ENCODE measurements around the gene DHRS7C.

The DHRS7C gene

DNA sequence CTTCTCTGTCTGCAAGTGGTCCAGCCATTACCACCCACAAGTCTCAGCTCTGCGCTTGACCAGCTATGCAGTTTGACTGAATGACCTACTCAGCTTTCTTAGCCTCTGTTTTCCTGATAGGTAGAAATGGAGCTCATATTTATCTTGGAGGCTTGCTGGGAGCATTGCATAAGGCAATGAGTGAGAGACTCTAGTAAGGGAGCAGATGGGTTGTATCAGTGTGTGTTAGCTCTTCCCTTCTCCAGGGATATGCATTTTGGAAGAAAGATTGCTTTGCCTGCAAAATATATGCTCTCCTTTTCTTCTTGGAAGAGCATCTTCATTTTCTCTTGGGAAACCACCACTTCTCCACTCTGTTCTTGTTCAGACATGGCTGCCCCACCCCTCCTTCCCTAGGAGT is 26.1 kb downstream of the DHRS7C start:
- no peak for TF ChIP-seq ZNF274 (IDR thresholded peaks at IDR 0.05; ENCODE audit: low read depth, low read length)
- H3K4me3 ChIP-seq (ENCODE audit: low read length) = no peak overlapping the region

- TF ChIP-seq ZNF274 (IDR thresholded peaks at IDR 0.05; ENCODE audit: low read depth, low read length) = no peak
- H3K4me3 ChIP-seq (ENCODE audit: low read length) = no peak overlapping the region
Measured at GRCh38 chr17:9763643-9764042, 27.7 kb downstream of the DHRS7C start.

DNA sequence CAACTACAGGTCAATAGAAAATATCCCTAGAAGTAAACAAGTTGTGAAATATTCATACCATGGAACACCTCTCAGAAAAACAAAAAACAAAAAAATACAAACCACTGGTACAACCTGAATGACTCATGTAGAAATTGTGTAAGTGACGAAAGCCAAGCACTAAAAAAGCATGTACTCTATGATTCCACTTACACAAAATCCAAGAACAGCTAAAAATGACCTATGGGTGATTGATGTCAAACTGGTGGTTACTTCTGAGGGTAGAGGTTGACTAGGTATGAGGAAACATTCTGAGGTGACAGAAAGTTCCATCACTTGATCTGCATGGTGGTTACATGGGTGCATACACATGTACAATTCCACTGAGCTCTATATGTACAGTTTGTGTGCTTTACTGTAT is 31.1 kb downstream of the DHRS7C start:
- TF ChIP-seq ZNF274 (IDR thresholded peaks at IDR 0.05; ENCODE audit: low read depth, low read length) = no peak
- no peak overlapping the region for H3K4me3 ChIP-seq (ENCODE audit: low read length)

DNA sequence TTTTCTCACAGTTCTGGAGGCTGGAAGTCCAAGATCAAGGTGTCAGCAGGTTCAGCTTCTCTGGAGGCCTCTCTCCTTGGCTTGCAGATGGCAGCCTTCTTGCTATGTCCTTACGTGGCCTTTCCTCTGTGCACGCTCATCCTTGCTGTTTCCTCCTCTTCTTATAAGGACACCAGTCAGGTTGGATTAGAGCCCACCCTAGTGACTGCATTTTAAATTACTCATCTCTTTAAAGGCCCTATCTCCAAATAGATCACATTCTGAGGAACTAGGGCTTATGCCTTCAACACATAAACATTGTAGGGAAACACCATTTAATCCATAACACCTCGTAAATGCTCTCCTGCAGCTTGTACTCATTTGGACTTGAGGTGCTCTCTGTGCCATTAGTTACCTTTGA is 36.3 kb downstream of the DHRS7C start:
- TF ChIP-seq ZNF274 (IDR thresholded peaks at IDR 0.05; ENCODE audit: low read depth, low read length) = no peak
- H3K4me3 ChIP-seq (ENCODE audit: low read length) = no peak overlapping the region

DNA sequence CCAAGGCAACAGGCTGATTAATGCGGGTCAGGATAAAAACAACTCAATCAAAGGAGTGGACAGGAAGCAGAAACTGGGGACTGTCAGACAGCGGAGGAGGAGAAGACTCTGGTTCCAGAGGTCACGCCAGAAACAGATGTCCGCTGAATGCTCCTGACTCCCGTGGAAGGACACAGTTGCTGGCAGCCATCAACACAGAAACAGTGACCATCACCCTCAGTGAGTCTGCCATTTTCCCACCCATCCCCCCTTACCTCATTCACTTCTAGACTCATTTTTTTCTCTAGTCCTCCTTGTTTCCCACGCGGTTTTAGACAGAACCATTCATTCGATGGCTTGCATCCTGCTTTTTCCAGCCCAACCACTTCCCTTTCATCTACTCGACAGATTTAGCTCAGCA is 40.9 kb downstream of the DHRS7C start:
- no peak for TF ChIP-seq ZNF274 (IDR thresholded peaks at IDR 0.05; ENCODE audit: low read depth, low read length)
- H3K4me3 ChIP-seq (ENCODE audit: low read length) = no peak overlapping the region

DNA sequence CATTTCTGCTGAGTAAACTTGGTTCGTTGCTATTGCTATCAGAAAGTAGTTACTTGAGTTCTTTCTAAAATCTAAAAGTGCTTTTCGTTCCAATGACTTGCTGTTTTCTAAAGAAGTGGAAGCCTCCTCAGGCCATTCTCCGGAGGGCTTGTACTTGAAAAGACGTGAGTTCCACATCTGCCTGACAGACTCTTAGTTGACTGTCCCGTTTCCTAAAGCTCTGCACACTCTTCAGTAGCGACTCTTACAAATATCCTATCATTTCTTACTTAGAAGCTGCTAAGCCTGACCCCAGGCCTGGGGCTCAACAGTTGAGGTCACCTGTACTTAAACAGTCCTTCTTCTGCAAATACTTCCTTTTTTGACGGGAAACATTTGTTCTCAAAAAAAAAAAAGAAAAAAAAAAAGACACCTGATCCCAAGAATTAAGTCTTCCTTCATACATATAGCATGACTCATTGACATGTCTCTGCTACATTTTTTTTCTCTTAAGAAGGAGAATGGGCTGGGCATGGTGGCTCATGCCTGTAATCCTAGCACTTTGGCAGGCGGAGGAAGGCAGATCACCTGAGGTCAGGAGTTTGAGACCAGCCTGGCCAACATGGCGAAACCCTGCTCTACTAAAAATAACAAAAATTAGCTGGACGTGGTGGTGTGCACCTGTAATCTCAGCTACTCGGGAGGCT is 61.5 kb downstream of the DHRS7C start:
- no peak overlapping the region for H3K4me3 ChIP-seq (ENCODE audit: low read length)

GRCh38 chr17:9729034-9729650 is 62.2 kb downstream of the DHRS7C start:
- no peak overlapping the region for H3K4me3 ChIP-seq (ENCODE audit: low read length)
- no peak for TF ChIP-seq ZNF274 (IDR thresholded peaks at IDR 0.05; ENCODE audit: low read depth, low read length)

More for the DNA sequence above, 61.5 kb downstream of the DHRS7C start:
- TF ChIP-seq ZNF274 (IDR thresholded peaks at IDR 0.05; ENCODE audit: low read depth, low read length) = no peak

DNA sequence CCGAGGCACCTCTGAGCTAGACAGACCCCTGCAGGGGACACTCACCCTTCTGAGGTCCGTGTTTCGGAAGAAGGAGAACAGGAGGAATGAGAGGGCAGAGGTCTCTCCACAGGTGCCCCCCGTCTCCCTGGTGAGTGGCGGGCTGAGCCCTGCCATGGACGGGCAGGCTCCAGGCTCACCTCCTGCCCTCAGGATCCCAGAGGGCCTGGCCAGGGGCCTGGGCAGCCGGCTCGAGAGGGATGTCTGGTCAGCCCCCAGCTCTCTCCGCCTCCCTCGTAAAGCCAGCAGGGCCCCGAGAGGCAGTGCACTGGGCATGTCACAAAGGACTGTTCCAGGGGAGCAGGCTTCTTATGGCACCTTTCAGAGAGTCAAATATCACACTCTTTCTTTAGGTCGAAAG is 62.8 kb downstream of the DHRS7C start:
- H3K4me3 ChIP-seq (ENCODE audit: low read length) = no peak overlapping the region
- no peak for TF ChIP-seq ZNF274 (IDR thresholded peaks at IDR 0.05; ENCODE audit: low read depth, low read length)

- no peak for TF ChIP-seq ZNF274 (IDR thresholded peaks at IDR 0.05; ENCODE audit: low read depth, low read length)
Measured at GRCh38 chr17:9728005-9728404, 63.4 kb downstream of the DHRS7C start.

GRCh38 chr17:9726291-9726690 is 65.1 kb downstream of the DHRS7C start:
- TF ChIP-seq ZNF274 (IDR thresholded peaks at IDR 0.05; ENCODE audit: low read depth, low read length) = no peak
- H3K4me3 ChIP-seq (ENCODE audit: low read length) = no peak overlapping the region

More at GRCh38 chr17:9728005-9728404, 63.4 kb downstream of the DHRS7C start:
- H3K4me3 ChIP-seq (ENCODE audit: low read length) = no peak overlapping the region

- no peak for TF ChIP-seq ZNF274 (IDR thresholded peaks at IDR 0.05; ENCODE audit: low read depth, low read length)
- H3K4me3 ChIP-seq (ENCODE audit: low read length) = no peak overlapping the region
Measured at GRCh38 chr17:9725575-9725974, 65.8 kb downstream of the DHRS7C start.
